HG03175 (cell line): ENCODE results near the gene LDHAL6B.
A peak's percentile ranks its signal among the peaks of the same experiment; 100 is the strongest.

ENCODE experiments used
- ATAC-seq: cut with Tn5 transposase; IDR thresholded peaks from one replicate; pipeline ENCODE4 v1.9.1; 2021; ENCODE audit warnings: mild to moderate bottlenecking, moderate library complexity; ENCODE audit not compliant: unreplicated experiment

The LDHAL6B gene

DNA sequence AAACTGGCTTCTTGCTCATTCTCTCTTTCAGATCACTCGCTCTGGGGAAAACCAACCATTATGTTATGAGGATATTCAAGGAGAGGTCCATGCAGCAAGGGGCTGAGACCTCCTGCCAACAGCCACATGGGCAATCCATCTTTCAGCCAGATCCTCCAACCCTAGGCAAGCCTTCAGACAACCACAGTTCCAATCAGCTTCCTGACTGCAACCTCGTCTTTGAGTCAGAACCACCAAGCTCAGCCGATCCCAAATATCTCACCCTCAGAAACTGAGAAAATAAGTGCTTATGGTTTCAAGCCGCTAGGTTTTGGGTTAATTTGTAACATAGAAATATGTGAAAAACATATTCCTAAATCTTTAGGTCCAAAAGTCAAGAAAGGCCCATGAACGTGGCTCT lies 10.3 kb downstream of the LDHAL6B start:
- no peak for ATAC-seq

DNA sequence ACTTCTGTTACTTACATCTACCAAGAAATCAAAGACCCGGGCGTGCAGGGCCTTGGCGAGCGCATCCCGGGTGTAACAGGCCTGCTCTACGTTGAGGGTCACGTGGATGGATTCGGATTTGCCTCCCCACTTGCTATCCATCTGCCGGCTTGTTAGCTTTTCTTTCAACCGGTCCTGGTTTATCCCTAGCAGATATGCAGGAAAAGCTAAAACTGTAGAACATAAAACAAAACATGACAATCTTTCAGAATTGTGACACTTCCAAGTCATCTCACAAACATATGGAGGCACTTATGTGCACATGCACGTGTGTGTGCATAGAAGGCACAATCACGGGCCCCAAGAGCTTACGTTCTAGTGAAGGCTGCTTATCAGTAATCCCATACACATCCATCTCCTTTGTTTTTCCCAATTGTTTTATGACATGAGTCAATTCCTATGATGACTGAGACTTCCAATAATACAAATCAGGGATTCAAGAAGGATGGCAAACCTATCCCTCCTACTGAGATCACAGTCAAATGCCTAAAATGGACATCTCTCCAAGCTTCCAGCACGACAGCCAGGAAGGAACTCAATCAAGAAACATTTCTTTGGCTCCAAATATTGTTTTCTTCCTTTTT lies 11.3 kb downstream of the LDHAL6B start:
- ATAC-seq = no peak

DNA sequence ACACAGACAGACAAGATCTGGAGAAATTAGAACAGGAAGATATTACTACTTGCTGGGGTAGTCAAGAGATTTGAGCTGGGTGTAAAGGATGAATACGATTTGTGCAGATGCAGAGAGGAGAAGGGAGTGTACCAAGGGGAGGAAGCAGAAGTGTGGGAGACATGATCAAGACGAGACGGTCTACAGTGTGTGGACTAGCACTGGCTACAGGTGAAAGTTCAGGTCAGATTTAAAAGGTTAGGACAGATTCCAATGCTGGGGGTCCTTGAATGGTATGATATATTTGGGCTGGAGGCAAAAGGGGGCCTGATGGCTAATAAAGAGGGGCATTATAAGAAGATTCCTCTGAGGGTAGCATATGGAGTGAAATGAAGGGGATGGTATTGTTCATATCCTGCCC lies 12.1 kb downstream of the LDHAL6B start:
- ATAC-seq = no peak

DNA sequence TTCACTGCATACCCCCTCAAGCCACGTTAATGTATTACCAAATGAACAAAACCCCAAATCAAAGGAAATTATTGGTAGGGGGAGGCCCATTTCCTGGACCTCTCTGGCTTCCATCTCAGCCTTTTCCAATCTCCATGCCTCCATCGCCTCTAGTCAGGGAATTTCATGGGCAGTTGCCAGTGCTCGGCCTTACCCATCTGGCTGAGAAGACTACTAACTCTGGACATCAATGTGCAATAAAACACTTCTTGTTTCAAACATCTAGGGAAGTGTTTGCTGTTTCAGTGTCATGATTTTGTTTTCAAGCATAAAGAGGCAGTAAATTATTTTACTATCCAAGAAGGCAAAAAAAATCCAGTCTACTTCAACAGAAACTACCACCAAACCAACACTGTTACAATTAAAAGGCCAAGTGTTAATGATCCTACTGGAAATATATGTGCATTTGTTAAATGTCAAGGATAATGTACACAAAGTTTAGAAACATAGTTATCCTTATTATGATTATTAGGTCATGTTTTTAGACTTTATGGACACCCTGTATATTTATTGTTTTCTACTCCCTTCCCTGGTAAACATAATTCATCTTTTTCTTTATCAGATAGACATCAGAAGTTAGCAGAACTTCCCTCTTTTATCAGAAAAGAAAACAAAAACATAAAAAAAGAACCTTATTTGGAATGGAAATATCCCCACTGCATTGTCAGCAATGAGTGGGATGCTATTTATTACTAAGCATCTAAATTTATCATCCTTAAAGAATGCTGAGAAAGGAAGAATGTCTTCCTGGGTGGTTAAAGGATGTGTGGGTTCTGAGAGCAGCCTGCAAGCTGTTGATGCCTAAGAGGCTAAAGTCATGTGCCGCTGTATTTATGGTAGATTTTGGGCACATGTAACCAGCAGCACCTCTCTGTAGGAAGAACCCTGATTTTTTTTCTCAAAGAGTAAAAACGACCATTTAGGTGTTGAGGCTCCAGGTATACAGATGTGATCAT lies 15.2 kb downstream of the LDHAL6B start:
- no peak for ATAC-seq

DNA sequence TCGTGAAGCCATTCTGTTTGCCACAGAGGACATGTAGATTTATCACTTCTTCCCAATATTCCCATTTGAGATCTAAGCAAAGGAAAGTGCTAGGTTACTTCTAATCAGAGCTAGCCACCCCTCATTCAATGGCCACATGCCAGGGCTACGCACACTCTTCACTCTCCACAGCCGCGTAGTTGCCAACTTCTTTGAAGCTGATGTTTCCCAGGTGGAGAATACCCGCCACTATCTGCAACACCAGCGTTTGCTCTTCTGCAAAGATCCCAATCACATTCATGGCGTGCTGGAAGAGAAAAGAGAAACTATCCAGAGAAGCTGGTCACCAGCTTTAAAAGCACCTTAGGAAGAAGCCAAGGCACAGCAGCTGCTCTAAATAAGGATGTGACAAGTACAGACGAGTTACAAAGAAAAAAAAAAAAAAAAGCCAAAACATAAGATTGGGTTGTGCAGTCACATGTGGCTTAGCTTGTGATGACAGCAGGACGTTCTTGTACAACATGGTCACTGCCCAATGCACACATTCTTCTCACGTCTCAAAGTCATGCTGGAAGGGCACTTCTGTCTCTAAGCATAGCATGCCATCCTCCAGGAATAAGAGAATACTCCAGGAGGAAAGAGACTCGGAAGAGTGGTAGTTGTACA lies 16.4 kb downstream of the LDHAL6B start:
- no peak for ATAC-seq

DNA sequence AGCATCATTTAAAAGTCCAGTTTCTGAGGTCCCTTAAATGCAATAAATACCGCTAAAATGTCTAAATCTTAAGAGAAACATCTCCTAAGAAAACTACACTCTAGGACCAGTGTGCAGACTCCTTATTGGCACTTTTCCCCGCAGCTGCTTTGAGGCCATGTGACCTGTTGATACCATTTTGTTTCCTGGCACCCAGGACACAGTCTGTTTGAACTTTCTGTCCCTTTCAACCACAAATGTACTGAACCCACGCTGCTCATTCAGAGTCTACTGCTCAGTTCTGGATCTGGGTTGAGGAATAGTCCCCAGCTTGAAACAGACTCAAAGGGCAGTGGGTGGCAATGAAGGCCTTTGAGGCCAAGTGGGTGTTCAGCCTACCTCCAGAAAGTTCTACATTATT lies 17.1 kb downstream of the LDHAL6B start:
- ATAC-seq = no peak

DNA sequence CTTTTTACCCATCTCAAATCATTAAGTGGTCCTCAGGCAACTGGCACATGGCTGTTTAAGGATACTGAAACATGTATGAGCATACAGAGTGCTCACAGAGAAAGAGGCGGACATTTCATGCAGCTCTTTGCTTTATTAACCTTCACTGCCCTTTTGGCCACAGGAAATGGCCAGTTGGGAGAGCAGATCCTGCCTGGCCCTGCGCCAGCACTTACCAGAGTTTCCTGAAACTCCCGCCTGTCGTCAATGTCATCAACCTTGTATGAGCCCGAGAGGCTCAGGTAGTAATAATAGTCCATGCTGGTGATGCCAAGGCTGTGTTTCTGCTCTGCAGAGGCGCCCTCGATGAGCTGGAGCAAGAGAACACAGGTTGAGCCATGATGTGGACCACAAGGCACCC lies 17.8 kb downstream of the LDHAL6B start:
- no peak for ATAC-seq

DNA sequence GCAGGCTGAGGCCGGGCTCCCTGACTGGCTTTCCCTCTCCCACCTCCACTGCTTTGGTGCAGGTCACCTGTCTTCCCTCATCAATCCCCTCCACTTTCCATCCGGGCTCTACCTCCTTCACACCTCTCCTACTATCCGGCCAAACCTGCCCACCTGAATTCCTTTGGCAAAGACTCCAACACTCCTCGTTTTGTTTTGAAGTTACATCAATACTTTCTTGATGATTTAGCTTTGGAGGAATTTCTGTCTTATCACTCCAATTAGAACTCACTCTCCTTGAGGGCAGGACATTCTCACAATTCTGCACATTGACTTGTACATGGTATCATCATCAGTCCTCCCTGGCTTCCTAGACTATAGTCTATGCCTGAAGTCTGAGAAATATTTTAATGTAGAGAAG lies 20.4 kb downstream of the LDHAL6B start:
- no peak for ATAC-seq

DNA sequence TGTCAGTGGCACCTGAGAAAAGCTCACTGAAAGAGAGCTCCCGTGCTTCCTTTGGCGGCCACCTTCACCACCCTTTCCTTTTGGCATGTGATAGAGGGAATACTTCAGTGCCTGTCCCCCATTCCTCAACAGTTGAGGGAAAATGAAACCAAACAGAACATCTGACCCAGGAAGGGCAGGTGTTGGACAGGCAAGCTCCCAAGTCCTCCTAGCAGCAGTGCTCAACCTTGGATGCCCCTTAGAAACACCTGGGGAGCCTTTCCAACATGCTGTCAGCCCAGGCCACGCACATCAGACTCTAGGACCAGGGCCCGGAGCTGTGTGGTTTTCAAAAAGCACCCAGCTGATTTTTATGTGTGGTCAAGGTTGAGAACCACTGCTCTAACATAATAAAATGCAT lies 22.4 kb downstream of the LDHAL6B start:
- ATAC-seq = no peak

DNA sequence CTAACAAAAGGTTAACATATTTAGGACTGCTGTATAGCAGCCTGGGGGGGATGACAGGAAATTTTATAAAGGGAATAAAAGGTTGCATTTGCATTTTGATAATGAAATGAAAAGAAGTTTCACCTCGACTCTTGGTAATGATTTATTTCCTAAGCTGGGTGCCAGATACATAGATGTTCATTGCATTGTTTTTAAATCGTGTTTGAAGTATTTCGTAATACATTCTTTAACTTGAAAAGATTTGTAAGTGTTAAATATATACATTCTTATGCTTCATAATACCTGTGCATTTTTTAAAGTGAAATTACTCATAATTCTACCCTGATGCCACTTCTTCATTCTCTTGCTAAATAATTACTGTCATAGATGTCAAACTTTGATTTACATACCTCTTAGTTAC lies 22.8 kb downstream of the LDHAL6B start:
- ATAC-seq = no peak

DNA sequence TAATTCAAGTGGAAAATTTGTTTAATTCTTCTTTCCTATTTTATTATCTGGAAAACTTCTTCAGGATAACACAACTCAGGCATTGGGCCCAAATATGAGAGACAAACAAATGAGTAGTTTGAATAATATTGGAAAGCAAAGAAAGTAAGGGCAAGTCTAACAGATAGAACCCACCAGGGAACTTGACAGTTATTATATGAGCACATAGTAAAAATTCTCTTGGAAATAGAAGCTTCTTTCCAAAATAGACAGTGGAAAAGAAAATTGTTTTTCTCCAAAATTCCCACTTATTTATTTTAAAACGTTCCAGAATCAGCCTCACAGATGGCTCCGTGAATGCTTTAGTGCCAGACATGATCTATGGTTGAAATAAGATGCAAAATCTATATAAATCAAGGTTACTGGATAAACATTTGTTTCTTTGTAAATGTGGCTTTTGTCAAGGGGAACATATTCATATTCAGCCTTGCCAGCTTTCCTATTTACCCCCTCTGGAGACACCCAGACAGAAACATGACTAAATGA lies 23.9 kb downstream of the LDHAL6B start:
- no peak for ATAC-seq

DNA sequence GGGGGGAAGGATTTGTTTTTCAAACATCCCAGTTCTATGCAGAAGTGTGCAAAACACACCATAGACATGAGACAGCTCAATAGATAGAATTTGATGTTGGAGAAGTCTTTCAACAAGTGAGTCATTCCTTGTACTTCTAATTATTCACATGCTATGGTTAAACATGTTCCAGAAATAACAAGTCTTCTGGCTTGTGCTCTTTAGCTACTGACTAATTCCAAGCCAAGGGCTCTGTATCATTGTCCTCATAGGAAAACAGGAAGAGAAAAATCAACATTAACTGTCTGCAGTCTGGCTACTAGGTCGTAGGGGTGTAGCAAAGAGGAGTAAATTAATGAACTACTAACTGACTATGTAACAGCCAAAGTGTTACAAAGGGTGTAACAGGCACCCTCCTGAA lies 25.8 kb downstream of the LDHAL6B start:
- ATAC-seq = no peak

DNA sequence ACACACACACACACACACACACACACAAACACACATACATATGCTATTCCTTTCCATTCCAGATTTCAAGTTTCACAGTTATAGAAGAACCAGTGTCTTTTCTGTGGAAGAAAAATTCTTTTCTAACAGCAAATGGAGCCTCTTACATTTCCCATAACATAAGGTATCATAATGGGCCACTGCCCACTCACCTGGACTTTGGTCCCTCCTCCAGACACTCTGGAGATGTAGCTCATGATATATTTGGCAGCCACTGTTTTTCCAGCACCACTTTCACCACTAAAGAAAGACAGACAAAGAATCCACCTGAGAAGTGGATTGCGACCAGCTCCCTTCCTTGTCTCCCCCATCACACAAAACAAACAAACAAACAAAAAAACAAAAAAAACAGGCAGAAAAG lies 29.8 kb downstream of the LDHAL6B start:
- ATAC-seq = no peak

DNA sequence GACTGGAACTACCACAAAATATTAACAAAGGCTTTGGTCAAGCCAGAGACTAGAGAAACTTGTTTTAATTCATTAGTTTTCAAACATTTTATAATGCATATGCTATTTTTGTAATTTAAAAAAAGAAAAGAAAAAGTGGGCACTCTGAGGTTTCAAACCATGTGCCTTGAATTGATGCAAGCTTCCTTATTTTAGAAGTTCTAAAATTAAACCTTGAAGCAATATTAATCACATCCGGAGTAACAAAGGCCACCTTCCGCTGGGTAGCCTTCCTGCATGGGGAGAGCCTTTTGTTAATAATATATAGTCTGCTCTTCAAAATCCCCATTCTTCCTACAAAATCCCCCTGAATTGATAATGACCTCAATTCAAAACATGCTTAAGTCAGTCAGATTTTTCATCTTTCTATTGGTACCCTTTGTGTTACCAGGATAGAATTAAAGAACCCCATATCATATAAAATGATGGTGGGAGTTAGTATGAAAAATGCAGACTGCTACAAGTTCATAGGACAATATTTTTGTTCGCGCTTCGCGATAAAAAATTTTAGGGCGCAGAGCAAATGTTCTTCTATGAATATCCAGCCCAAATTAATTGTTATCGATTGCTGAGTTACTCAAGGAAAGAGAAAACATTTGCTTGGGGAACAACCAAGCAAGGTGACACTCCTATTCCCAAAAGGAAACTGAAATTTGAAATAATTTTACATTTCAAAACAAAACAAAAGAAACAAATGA lies 30.6 kb downstream of the LDHAL6B start:
- peak; percentile 60 for ATAC-seq

DNA sequence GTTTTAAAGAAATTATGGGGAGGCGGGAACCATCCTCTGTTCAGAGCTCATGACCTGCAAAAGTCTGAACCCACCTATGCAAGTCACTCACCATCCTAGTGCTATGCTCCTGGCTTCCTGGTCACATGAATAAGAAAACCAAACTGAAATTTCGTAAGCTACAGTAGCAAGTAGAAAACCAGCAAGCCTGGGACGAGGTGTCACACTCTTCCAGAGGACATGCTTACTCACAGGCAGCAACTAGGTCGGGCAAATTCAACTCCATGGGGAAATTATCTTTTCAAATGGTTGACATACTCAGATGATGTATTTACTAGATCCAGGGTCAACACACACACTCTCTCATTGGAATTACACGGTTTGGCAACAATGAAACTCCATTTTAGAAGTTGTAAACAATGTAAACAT lies 31.3 kb downstream of the LDHAL6B start:
- peak; percentile 53 for ATAC-seq

DNA sequence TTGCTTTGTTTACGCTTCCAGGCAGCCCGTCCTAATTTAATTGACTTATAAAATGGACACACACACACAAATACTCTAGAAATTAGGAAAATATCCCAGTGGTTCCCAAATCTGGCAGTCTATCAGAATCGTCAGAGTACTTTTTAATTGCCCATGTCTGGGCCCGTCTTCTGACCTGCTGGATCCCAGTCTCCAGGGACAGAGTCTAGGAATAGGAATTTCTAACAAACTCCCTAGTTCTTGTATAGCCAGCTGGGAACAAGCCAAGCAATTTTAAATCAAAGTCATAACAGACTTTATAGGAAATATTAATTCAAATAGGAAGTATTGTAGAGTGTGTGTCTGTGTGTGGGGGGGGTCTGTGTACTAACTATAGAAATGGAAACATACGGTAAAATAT lies 33.4 kb downstream of the LDHAL6B start:
- no peak for ATAC-seq

DNA sequence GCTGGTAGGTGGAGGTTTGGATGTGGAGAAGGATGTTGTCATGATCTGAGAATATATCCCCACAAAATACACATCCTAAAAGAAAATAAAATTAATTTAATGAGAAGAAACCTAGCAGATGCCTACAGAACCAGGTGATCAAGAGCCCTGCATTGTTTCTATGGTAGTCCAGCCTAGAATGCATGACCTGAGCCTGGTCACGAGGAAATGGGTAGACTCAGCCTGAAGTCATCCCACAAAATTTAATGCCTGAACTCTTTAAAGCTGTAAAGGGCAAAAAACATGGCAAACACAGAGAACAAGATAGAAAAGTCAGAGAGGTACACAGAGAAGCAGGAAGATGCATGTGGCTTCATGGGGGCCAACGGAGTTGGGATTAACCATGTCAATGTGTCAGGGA lies 36.0 kb downstream of the LDHAL6B start:
- no peak for ATAC-seq

DNA sequence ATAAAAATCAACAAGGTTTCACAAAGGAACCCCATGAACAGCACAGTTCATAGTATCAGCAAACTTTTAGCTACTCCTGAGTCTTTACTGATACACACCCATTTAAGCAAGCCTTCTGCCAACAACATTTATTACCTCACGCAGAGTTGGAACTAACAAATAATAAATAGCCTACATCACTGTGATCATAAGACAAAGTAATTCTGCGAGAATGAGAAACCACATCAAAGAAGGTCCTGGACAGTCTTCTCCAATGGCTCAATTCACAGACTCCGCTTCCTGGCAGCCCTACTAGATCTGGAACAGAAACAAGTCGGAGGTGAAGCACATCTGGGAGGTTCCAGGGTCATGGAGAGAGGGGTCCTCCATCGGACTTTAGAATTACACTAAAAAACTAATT lies 37.0 kb downstream of the LDHAL6B start:
- no peak for ATAC-seq

DNA sequence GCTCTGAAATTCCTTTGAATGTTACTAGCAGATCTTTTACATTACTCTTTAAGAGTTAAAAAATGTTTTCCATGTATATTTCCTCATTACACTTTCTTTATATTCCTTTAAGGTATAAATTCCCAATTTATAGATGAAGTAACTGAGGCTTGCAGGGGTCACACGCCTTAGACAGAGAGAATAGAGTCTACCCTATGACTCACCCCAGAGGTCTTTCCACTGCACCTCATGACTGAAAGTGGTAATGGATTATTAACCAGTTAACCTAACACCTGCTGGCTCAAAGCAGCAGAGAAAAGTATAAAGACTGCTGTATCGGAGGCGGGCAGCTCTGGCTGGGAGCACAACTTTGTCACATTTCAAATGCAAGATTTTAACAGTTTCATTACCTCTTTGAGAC lies 37.7 kb downstream of the LDHAL6B start:
- peak; percentile 94 for ATAC-seq

DNA sequence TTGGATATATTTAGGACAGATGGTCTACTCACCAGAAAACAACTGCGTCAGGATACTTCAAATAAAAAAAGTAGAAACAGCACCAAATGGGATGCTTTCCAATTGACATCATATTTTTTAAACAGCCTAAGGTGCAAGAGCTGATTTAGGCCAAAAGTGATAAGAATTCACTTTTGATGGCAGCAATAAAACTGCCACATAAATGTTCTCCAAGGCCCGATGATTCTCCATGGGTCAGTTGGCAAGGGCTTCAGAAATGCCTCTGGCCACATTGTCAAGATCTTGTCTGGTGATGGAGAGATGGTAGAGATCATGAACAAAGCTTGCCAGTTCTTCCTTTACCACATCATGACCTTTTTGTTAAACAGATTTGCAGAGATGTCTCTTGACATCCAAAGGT lies 38.9 kb downstream of the LDHAL6B start:
- ATAC-seq = no peak

DNA sequence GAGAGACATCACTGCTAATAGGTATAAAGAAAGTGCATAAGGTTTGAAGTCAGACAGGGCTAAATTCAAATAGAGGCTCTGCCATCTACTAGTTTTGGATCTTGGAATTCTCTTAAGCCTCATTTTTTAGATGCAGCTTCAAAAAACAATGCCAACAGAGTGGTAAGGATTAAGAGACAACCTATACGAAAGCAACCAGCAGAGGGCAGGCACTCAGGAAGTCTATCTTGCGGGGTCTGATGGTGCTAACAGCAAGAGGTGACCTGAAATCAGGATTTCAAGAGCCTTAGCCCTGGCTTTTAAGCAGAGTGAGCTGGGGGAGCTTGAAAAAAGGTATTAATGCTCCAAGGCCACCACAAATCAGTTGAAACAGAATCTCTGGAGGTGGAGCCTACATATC lies 40.7 kb downstream of the LDHAL6B start:
- ATAC-seq = no peak
